GM19372 (cell line): ENCODE results near the gene OSTM1.

ENCODE experiments used
- ATAC-seq: cut with Tn5 transposase; IDR thresholded peaks from one replicate; pipeline ENCODE4 v1.9.1; 2021; ENCODE audit warnings: mild to moderate bottlenecking, low read depth, moderate library complexity; ENCODE audit not compliant: unreplicated experiment

OSTM1 gene

GRCh38 chr6:108105571-108105970, 31.0 kb upstream of the OSTM1 start:
- no peak for ATAC-seq

- no peak for ATAC-seq
Measured at GRCh38 chr6:108102965-108103364, 28.4 kb upstream of the OSTM1 start.

- no peak for ATAC-seq
Measured at GRCh38 chr6:108100003-108100402, 25.5 kb upstream of the OSTM1 start.

- ATAC-seq, result no peak
Measured at GRCh38 chr6:108097882-108098281, 23.3 kb upstream of the OSTM1 start.

GRCh38 chr6:108093781-108094300, 19.3 kb upstream of the OSTM1 start:
- ATAC-seq, result no peak

GRCh38 chr6:108091288-108091687, 16.7 kb upstream of the OSTM1 start:
- no peak for ATAC-seq

- ATAC-seq, result no peak
Measured at GRCh38 chr6:108083349-108083748, 8.8 kb upstream of the OSTM1 start.

- ATAC-seq, result no peak
Measured at GRCh38 chr6:108082539-108082938, 8.0 kb upstream of the OSTM1 start.

- no peak for ATAC-seq
Measured at GRCh38 chr6:108080010-108080780, 5.7 kb upstream of the OSTM1 start.

- no peak for ATAC-seq
Measured at GRCh38 chr6:108078191-108078590, 3.6 kb upstream of the OSTM1 start.

- peak; percentile 39 for ATAC-seq
Measured at GRCh38 chr6:108074057-108074358, 533 bp downstream of the OSTM1 start.

GRCh38 chr6:108071736-108072276, 2.7 kb downstream of the OSTM1 start:
- no peak for ATAC-seq

- no peak for ATAC-seq
Measured at GRCh38 chr6:108068618-108069017, 5.9 kb downstream of the OSTM1 start.

- ATAC-seq, result no peak
Measured at GRCh38 chr6:108068182-108068581, 6.4 kb downstream of the OSTM1 start.

- no peak for ATAC-seq
Measured at GRCh38 chr6:108052706-108053105, 21.8 kb downstream of the OSTM1 start.

GRCh38 chr6:108051481-108051880, 23.1 kb downstream of the OSTM1 start:
- ATAC-seq, result no peak

GRCh38 chr6:108039681-108040080, 34.9 kb downstream of the OSTM1 start:
- no peak for ATAC-seq

GRCh38 chr6:108036884-108037283, 37.7 kb downstream of the OSTM1 start:
- no peak for ATAC-seq

GRCh38 chr6:108031968-108032367, 42.6 kb downstream of the OSTM1 start:
- no peak for ATAC-seq

GRCh38 chr6:108030211-108030610, 44.3 kb downstream of the OSTM1 start:
- ATAC-seq, result no peak

- ATAC-seq, result no peak
Measured at GRCh38 chr6:108029226-108029921, 45.2 kb downstream of the OSTM1 start.

GRCh38 chr6:108027594-108027993, 46.9 kb downstream of the OSTM1 start:
- ATAC-seq, result no peak
